MM.1S (cell line): ENCODE measurements around the gene CD6.

Source experiments
- CTCF ChIP-seq: fragments of 300-600 bp; sonication (generic); IDR thresholded peaks from 2 replicates; pipeline ENCODE4 v1.5.1; 2016; ENCODE audit warnings: antibody characterized with exemption, low read length, mixed read lengths
- EZH2 ChIP-seq: fragments of 300-600 bp; sonication (generic); optimal IDR thresholded peaks from 2 replicates; pipeline ENCODE3; 2017; ENCODE audit warnings: low read depth, mild to moderate bottlenecking, antibody characterized with exemption, low read length, mixed read lengths

GRCh38 chr11:60945295-60945667, 26.2 kb upstream of the CD6 start:
- no peak for TF ChIP-seq CTCF
- no peak for TF ChIP-seq EZH2
